Neural crest cell (in vitro differentiated cells): ENCODE results near the gene RASGEF1B. TPM values are rescaled to one million over a fixed set of nuclear protein-coding genes. Genes with fewer than 3 reads are reported as not detected.
"Not testable (repeated sequence)": the region's sequence is repeated elsewhere in the genome, so short reads cannot be mapped to it uniquely, and the experiment has no call there.

Source experiments
- DNase-seq: peaks from one replicate; pipeline ENCODE4 v3.0.0; 2021; ENCODE audit warnings: low read depth, mixed read lengths, low spot score
- H3K27ac Mint-ChIP-seq: one replicate; pipeline ENCODE4 v1.8.0; 2021; ENCODE audit warnings: mild to moderate bottlenecking, mixed read lengths; ENCODE audit not compliant: unreplicated experiment
- H3K27me3 Mint-ChIP-seq: 2 replicates; pipeline ENCODE4 v1.8.0; 2021; ENCODE audit warnings: low read depth, mild to moderate bottlenecking, mixed read lengths
- H3K36me3 Mint-ChIP-seq: 2 replicates; pipeline ENCODE4 v1.8.0; 2021; ENCODE audit warnings: low read depth, mild to moderate bottlenecking, mixed read lengths
- H3K4me1 Mint-ChIP-seq: 2 replicates; pipeline ENCODE4 v1.8.0; 2021; ENCODE audit warnings: mixed read lengths
- H3K4me3 Mint-ChIP-seq: one replicate; pipeline ENCODE4 v1.8.0; 2021; ENCODE audit warnings: mild to moderate bottlenecking, mixed read lengths
- H3K9me3 Mint-ChIP-seq: 2 replicates; pipeline ENCODE4 v1.8.0; 2021; ENCODE audit warnings: mixed read lengths
- CTCF ChIP-seq: fragments of 200-600 bp; sonication (generic); conservative IDR thresholded peaks from 2 replicates; pipeline ENCODE4 v1.5.0; 2021; ENCODE audit warnings: antibody characterized with exemption, mild to moderate bottlenecking
- total RNA-seq: library from RNA; stranded (reverse); gene quantifications from 2 replicates; pipeline ENCODE4 v1.2.1, GENCODE V29; 2021

RASGEF1B gene
- total RNA-seq, 1 donor from 2014 or later, result 1.7 TPM

- Mint-ChIP-seq H3K4me3 (no peak overlapping the region), H3K27me3 (peaks cover 2% of the 10 kb centered on the region), H3K9me3 (peaks cover 11% of the 10 kb centered on the region), H3K36me3 (no peaks in the 10 kb centered on the region), H3K27ac (no peak overlapping the region), H3K4me1 (no peaks in the 10 kb centered on the region)
- no peak for TF ChIP-seq CTCF
- DNase-seq, result no peak
Measured at GRCh38 chr4:81490403-81491160, 18.9 kb upstream of the RASGEF1B start.

- Mint-ChIP-seq H3K4me1 (no peaks in the 10 kb centered on the region), H3K4me3 (no peak overlapping the region), H3K27ac (no peak overlapping the region), H3K27me3 (peaks cover 2% of the 10 kb centered on the region), H3K9me3 (no peaks in the 10 kb centered on the region), H3K36me3 (no peaks in the 10 kb centered on the region)
- no peak for TF ChIP-seq CTCF
- no peak for DNase-seq
Measured at GRCh38 chr4:81486502-81486901, 14.8 kb upstream of the RASGEF1B start.

- no peak for DNase-seq
- no peak for TF ChIP-seq CTCF
- H3K4me1 Mint-ChIP-seq, result no peaks in the 10 kb centered on the region
- H3K36me3 Mint-ChIP-seq, result no peaks in the 10 kb centered on the region
- no peak overlapping the region for H3K27ac Mint-ChIP-seq
- H3K4me3 Mint-ChIP-seq, result no peak overlapping the region
- peaks cover 2% of the 10 kb centered on the region for H3K27me3 Mint-ChIP-seq
- H3K9me3 Mint-ChIP-seq, result no peaks in the 10 kb centered on the region
Measured at GRCh38 chr4:81485310-81485980, 13.7 kb upstream of the RASGEF1B start.

- Mint-ChIP-seq H3K9me3 (no peaks in the 10 kb centered on the region), H3K36me3 (no peaks in the 10 kb centered on the region), H3K4me1 (no peaks in the 10 kb centered on the region), H3K4me3 (no peak overlapping the region), H3K27me3 (peaks cover 20% of the 10 kb centered on the region), H3K27ac (no peak overlapping the region)
- no peak for TF ChIP-seq CTCF
- no peak for DNase-seq
Measured at GRCh38 chr4:81482326-81482725, 10.6 kb upstream of the RASGEF1B start.

GRCh38 chr4:81481151-81481550 lies 9.4 kb upstream of the RASGEF1B start:
- H3K27me3 Mint-ChIP-seq, result peaks cover 29% of the 10 kb centered on the region
- no peaks in the 10 kb centered on the region for H3K9me3 Mint-ChIP-seq
- H3K36me3 Mint-ChIP-seq, result no peaks in the 10 kb centered on the region
- no peaks in the 10 kb centered on the region for H3K4me1 Mint-ChIP-seq
- TF ChIP-seq CTCF, result no peak
- no peak overlapping the region for H3K4me3 Mint-ChIP-seq
- H3K27ac Mint-ChIP-seq, result no peak overlapping the region
- no peak for DNase-seq

GRCh38 chr4:81479573-81479972 lies 7.9 kb upstream of the RASGEF1B start:
- not testable (repeated sequence) for H3K36me3 Mint-ChIP-seq, H3K4me3 Mint-ChIP-seq, DNase-seq, H3K27ac Mint-ChIP-seq, H3K9me3 Mint-ChIP-seq, H3K4me1 Mint-ChIP-seq
- peaks cover 41% of the 10 kb centered on the region for H3K27me3 Mint-ChIP-seq

- Mint-ChIP-seq H3K4me1 (peaks cover 21% of the 10 kb centered on the region), H3K27me3 (peaks cover 79% of the 10 kb centered on the region), H3K4me3 (peak overlapping the region; percentile 78)
- not testable (repeated sequence) for H3K27ac Mint-ChIP-seq, H3K9me3 Mint-ChIP-seq, H3K36me3 Mint-ChIP-seq, DNase-seq
Measured at GRCh38 chr4:81473331-81474265, 1.9 kb upstream of the RASGEF1B start.
